Vagina (tissue), 2 donors: ENCODE data around the gene PTPRN2.

Experiments
- CTCF ChIP-seq, 3 experiments: fragments of 450-650 bp in 2 of 3; fragments of 200-600 bp in 1 of 3; sonication (generic) in 1 of 3; IDR thresholded peaks; one replicate each; pipeline ENCODE4 v1.5.1; 2017 to 2019; ENCODE audit warnings: antibody characterized with exemption in 3 of 3, mild to moderate bottlenecking in 2 of 3, moderate library complexity in 2 of 3
- POLR2A ChIP-seq, 2 donors: fragments of 450-650 bp; IDR thresholded peaks; one replicate each; pipeline ENCODE4 v1.6.1; 2017; ENCODE audit warnings: antibody characterized with exemption in 2 of 2, mild to moderate bottlenecking in 2 of 2, moderate library complexity in 2 of 2
- POLR2AphosphoS5 ChIP-seq, 2 donors: sonication (generic); formaldehyde crosslinking; IDR thresholded peaks; one replicate each; pipeline ENCODE4 v1.9.0; 2017; ENCODE audit warnings: antibody characterized with exemption in 2 of 2, mild to moderate bottlenecking in 2 of 2, low read depth in 1 of 2; ENCODE audit not compliant: insufficient read depth in 1 of 2

GRCh38 chr7:157966490-157966889 is 621.1 kb downstream of the PTPRN2 start:
- TF ChIP-seq CTCF (IDR thresholded peaks at IDR 0.05) (no peak), POLR2A (IDR thresholded peaks at IDR 0.05) (no peak), POLR2AphosphoS5 (IDR thresholded peaks at IDR 0.05; ENCODE audit: insufficient read depth in 1 of 2, low read depth in 1 of 2) (no peak)
